H1 (cell line): Measurements from ENCODE around the gene CFAP107. TPM values are rescaled to one million over a fixed set of nuclear protein-coding genes. Genes with fewer than 3 reads are reported as not detected.

Experiments used
- CTCF ChIA-PET: fragments of 300-600 bp; sonication (Branson Sonifier 250); formaldehyde crosslinking; loops from one replicate; lab custom pipeline; 2021; ENCODE audit not compliant: partially characterized antibody; lab: Charles Lee
- POLR2A ChIA-PET: fragments of 300-600 bp; sonication (Branson Sonifier 250); formaldehyde crosslinking; loops from one replicate; lab custom pipeline; 2021; ENCODE audit warnings: inconsistent platforms; ENCODE audit not compliant: partially characterized antibody; lab: Charles Lee
- DNase-seq, 2 experiments: peaks; one replicate each; pipeline versions ENCODE4 v3.0.0 to v3.0.0-alpha.2; 2010 to 2022; ENCODE audit warnings: low spot score in 2 of 2, low read depth in 1 of 2, mixed read lengths in 1 of 2
- FAIRE-seq: peaks from 2 replicates; lab custom pipeline; 2011; peaks lifted over from hg19 to GRCh38; lab: Jason Lieb, UNC
- H2AFZ ChIP-seq: 2 replicates; pipeline ENCODE4 v1.8.1; 2012; ENCODE audit warnings: low read length, inconsistent platforms
- H2AK5ac ChIP-seq: 2 replicates; pipeline ENCODE4 v1.6.1; 2013; ENCODE audit warnings: low read depth, low read length
- H2BK120ac ChIP-seq: replicated peaks from 2 replicates; pipeline ENCODE3; 2013; ENCODE audit warnings: low read depth, low read length, inconsistent platforms
- H2BK12ac ChIP-seq: 2 replicates; pipeline ENCODE4 v1.6.1; 2013; ENCODE audit warnings: low read depth, low read length
- H2BK15ac ChIP-seq: 2 replicates; pipeline ENCODE4 v1.6.1; 2013; ENCODE audit warnings: low read length
- H2BK20ac ChIP-seq: 2 replicates; pipeline ENCODE4 v1.6.1; 2013; ENCODE audit warnings: low read length
- H2BK5ac ChIP-seq: 2 replicates; pipeline ENCODE4 v1.6.1; 2013; ENCODE audit warnings: low read depth, low read length
- H3K14ac ChIP-seq: 2 replicates; pipeline ENCODE4 v1.6.1; 2013; ENCODE audit warnings: inconsistent platforms; ENCODE audit not compliant: insufficient read length
- H3K18ac ChIP-seq: 2 replicates; pipeline ENCODE4 v1.6.1; 2013; ENCODE audit warnings: low read length; ENCODE audit errors: extremely low read depth
- H3K23ac ChIP-seq: 2 replicates; pipeline ENCODE4 v1.6.1; 2013; ENCODE audit warnings: inconsistent platforms; ENCODE audit not compliant: insufficient read length
- H3K23me2 ChIP-seq: 2 replicates; pipeline ENCODE4 v1.6.1; 2013; ENCODE audit warnings: low read depth, low read length
- H3K27ac ChIP-seq: 2 replicates; pipeline ENCODE4 v1.6.1; 2011; ENCODE audit warnings: low read depth, low read length, inconsistent platforms
- H3K27me3 ChIP-seq, 4 experiments: replicated peaks in 1 of 4; 1 replicate in 1 of 4; 2 replicates in 3 of 4; pipeline versions ENCODE4 v1.6.1 to v1.8.1; 2011 to 2013; ENCODE audit warnings: low read length in 3 of 4, mild to moderate bottlenecking in 3 of 4, inconsistent platforms in 2 of 4, mixed read lengths in 2 of 4, moderate library complexity in 1 of 4; ENCODE audit not compliant: control insufficient read depth in 3 of 4, insufficient read depth in 3 of 4; ENCODE audit errors: extremely low read depth in 1 of 4
- H3K36me3 ChIP-seq, 4 experiments: 2 replicates each; pipeline versions ENCODE4 v1.6.1 to v1.8.1; 2011 to 2013; ENCODE audit warnings: mild to moderate bottlenecking in 4 of 4, low read length in 3 of 4, moderate library complexity in 2 of 4, control low read depth in 1 of 4, inconsistent platforms in 1 of 4; ENCODE audit not compliant: insufficient read depth in 4 of 4, control insufficient read depth in 2 of 4
- H3K4ac ChIP-seq: replicated peaks from 2 replicates; pipeline ENCODE3; 2013; ENCODE audit warnings: low read length, low read depth, mixed read lengths, inconsistent platforms; ENCODE audit not compliant: insufficient read length
- H3K4me1 ChIP-seq, 4 experiments: replicated peaks in 1 of 4; 1 replicate in 1 of 4; 2 replicates in 3 of 4; pipeline versions ENCODE4 v1.6.1 to v1.8.1; 2011 to 2013; ENCODE audit warnings: low read length in 3 of 4, inconsistent platforms in 2 of 4, mixed read lengths in 1 of 4; ENCODE audit not compliant: insufficient read depth in 4 of 4, control insufficient read depth in 3 of 4
- H3K4me2 ChIP-seq, 2 experiments: 2 replicates each; pipeline versions ENCODE4 v1.6.1 to v1.8.1; 2011 to 2013; ENCODE audit warnings: low read depth in 2 of 2, low read length in 2 of 2, control low read depth in 1 of 2, inconsistent platforms in 1 of 2, mild to moderate bottlenecking in 1 of 2; ENCODE audit not compliant: insufficient read depth in 1 of 2
- H3K4me3 ChIP-seq, 4 experiments: fragments of 200-600, 300-600 bp in 1 of 4; sonication (generic), shearing (Covaris generic), sonication (Bioruptor Twin) in 1 of 4; 2 replicates each; pipeline versions ENCODE4 v1.5.1 to v1.8.1; 2011 to 2016; ENCODE audit warnings: low read length in 4 of 4, low read depth in 3 of 4, control low read depth in 2 of 4, inconsistent platforms in 2 of 4, mild to moderate bottlenecking in 2 of 4, mixed read lengths in 1 of 4, moderate library complexity in 1 of 4; ENCODE audit not compliant: insufficient read depth in 2 of 4; ENCODE audit errors: extremely low read depth in 1 of 4
- H3K56ac ChIP-seq: replicated peaks from 2 replicates; pipeline ENCODE3; 2013; ENCODE audit warnings: low read depth, mild to moderate bottlenecking, mixed read lengths, low read length, inconsistent platforms; ENCODE audit not compliant: insufficient read length
- H3K79me1 ChIP-seq: 2 replicates; pipeline ENCODE4 v1.6.1; 2013; ENCODE audit warnings: low read depth, low read length, control low read depth
- H3K79me2 ChIP-seq, 2 experiments: 2 replicates each; pipeline versions ENCODE4 v1.6.1 to v1.8.1; 2012 to 2013; ENCODE audit warnings: low read length in 2 of 2, mild to moderate bottlenecking in 2 of 2, inconsistent platforms in 1 of 2; ENCODE audit not compliant: insufficient read depth in 2 of 2, control insufficient read depth in 1 of 2
- H3K9ac ChIP-seq, 4 experiments: replicated peaks in 1 of 4; 1 replicate in 1 of 4; 2 replicates in 3 of 4; pipeline versions ENCODE4 v1.6.1 to v1.8.1; 2011 to 2013; ENCODE audit warnings: low read depth in 3 of 4, low read length in 3 of 4, control low read depth in 2 of 4, mild to moderate bottlenecking in 2 of 4, moderate library complexity in 2 of 4, inconsistent platforms in 1 of 4; ENCODE audit errors: extremely low read depth in 1 of 4
- H3K9me3 ChIP-seq, 2 experiments: 2 replicates each; pipeline versions ENCODE4 v1.6.1 to v1.8.1; 2012 to 2013; ENCODE audit warnings: mild to moderate bottlenecking in 2 of 2, moderate library complexity in 2 of 2, control low read depth in 1 of 2, inconsistent platforms in 1 of 2, low read depth in 1 of 2, low read length in 1 of 2, mixed read lengths in 1 of 2; ENCODE audit not compliant: insufficient read depth in 2 of 2
- H4K20me1 ChIP-seq, 2 experiments: replicated peaks in 1 of 2; 2 replicates each; pipeline versions ENCODE3 to v1.8.1; 2011 to 2013; ENCODE audit warnings: inconsistent platforms in 2 of 2, low read length in 2 of 2, mild to moderate bottlenecking in 1 of 2; ENCODE audit not compliant: insufficient read depth in 2 of 2, control insufficient read depth in 1 of 2
- H4K5ac ChIP-seq: 2 replicates; pipeline ENCODE4 v1.6.1; 2013; ENCODE audit warnings: low read length, low read depth, mixed read lengths, inconsistent platforms; ENCODE audit not compliant: insufficient read length
- H4K8ac ChIP-seq: 2 replicates; pipeline ENCODE4 v1.8.0; 2013; ENCODE audit warnings: mild to moderate bottlenecking, moderate library complexity, low read length, inconsistent platforms; ENCODE audit not compliant: insufficient read depth; ENCODE audit errors: extremely low read depth
- H4K91ac ChIP-seq: replicated peaks from 2 replicates; pipeline ENCODE3; 2013; ENCODE audit warnings: low read length, mixed read lengths, inconsistent platforms; ENCODE audit not compliant: insufficient read length
- ASH2L ChIP-seq: fragments of 200-600, 300-600 bp; sonication (generic); IDR thresholded peaks from one replicate; pipeline ENCODE4 v1.7.1; 2017; ENCODE audit warnings: low read length
- EP300 ChIP-seq, 2 experiments: IDR thresholded peaks; 1 replicate in 1 of 2; 2 replicates in 1 of 2; pipeline ENCODE4 v1.6.1; 2011 to 2012; ENCODE audit warnings: low read depth in 2 of 2, low read length in 2 of 2, mild to moderate bottlenecking in 2 of 2, borderline replicate concordance in 1 of 2, inconsistent platforms in 1 of 2, moderate library complexity in 1 of 2
- KDM5A ChIP-seq: fragments of 200-600 bp; IDR thresholded peaks from 2 replicates; pipeline ENCODE4 v1.7.1; 2012; ENCODE audit warnings: mild to moderate bottlenecking, low read length, inconsistent platforms, mixed read lengths
- NANOG ChIP-seq: IDR thresholded peaks from 2 replicates; pipeline ENCODE4 v1.6.1; 2011; ENCODE audit warnings: low read length, low read depth, mild to moderate bottlenecking, inconsistent platforms; ENCODE audit not compliant: insufficient read depth, poor library complexity, severe bottlenecking
- POLR2AphosphoS5 ChIP-seq: IDR thresholded peaks from 2 replicates; pipeline ENCODE4 v1.6.1; 2011; ENCODE audit warnings: low read depth, low read length
- RNF2 ChIP-seq: fragments of 200-900, 300-1000 bp; sonication (generic); IDR thresholded peaks from 2 replicates; pipeline ENCODE4 v1.7.1; 2016; ENCODE audit warnings: borderline replicate concordance, low read depth, mild to moderate bottlenecking, antibody characterized with exemption, low read length; ENCODE audit not compliant: poor library complexity, severe bottlenecking; ENCODE audit errors: missing control alignments
- RXRA ChIP-seq: IDR thresholded peaks from 2 replicates; pipeline ENCODE4 v1.6.1; 2011; ENCODE audit warnings: low read depth, mild to moderate bottlenecking, low read length, moderate library complexity; ENCODE audit not compliant: insufficient read depth
- SP2 ChIP-seq: IDR thresholded peaks from 2 replicates; pipeline ENCODE4 v1.6.1; 2012; ENCODE audit warnings: mild to moderate bottlenecking, low read length, inconsistent platforms
- SUZ12 ChIP-seq: fragments of 200-600 bp; sonication (generic); IDR thresholded peaks from 2 replicates; pipeline ENCODE4 v1.6.1; 2012; ENCODE audit warnings: mild to moderate bottlenecking, inconsistent platforms, low read length, moderate library complexity, mixed read lengths
- TAF7 ChIP-seq: optimal IDR thresholded peaks from 2 replicates; pipeline ENCODE3; 2011; ENCODE audit warnings: low read depth, mild to moderate bottlenecking, inconsistent platforms, low read length, moderate library complexity, borderline replicate concordance
- TCF12 ChIP-seq: IDR thresholded peaks from 2 replicates; pipeline ENCODE4 v1.6.1; 2011; ENCODE audit warnings: low read depth, mild to moderate bottlenecking, low read length
- WGBS, 2 experiments: shearing (Covaris generic) in 1 of 2; methylation state at CpG; one replicate each; pipeline versions ENCODE4 v1.1.6 to v1.1.7; 2013 to 2015; ENCODE audit warnings: low lambda C conversion rate in 2 of 2, mixed read lengths in 2 of 2, inconsistent platforms in 1 of 2, low coverage in 1 of 2, missing lambda C conversion rate in 1 of 2; ENCODE audit not compliant: insufficient replicate concordance in 2 of 2, insufficient coverage in 1 of 2, insufficient read length in 1 of 2; ENCODE audit errors: extremely low coverage in 1 of 2, missing lambda C conversion rate in 1 of 2; 5-methylcytosine and 5-hydroxymethylcytosine counted together
- polyA plus RNA-seq, 7 experiments: library from polyadenylated mRNA; depleted of rRNA in 3 of 7; stranded (reverse) in 5 of 7; unstranded in 2 of 7; fragments of >200 nt in 5 of 7; fragments of 200-250 nt in 2 of 7; gene quantifications; 1 replicate in 5 of 7; 2 replicates in 1 of 7; 4 replicates in 1 of 7; pipeline versions ENCODE4 v1.2.1 to v1.2.3, GENCODE V29; 2011 to 2013; ENCODE audit warnings: missing spikeins in 2 of 7, mixed read lengths in 2 of 7
- total RNA-seq: library from RNA; stranded (reverse); fragmentation: NEBNext Ultra II Directional; extraction: Animal tissue kit (Norgen Biotek cat#: 25700); gene quantifications from 2 replicates; pipeline ENCODE4 v1.2.1, GENCODE V29; 2021

The CFAP107 gene
- total and polyA plus RNA-seq, 2 of the 8 experiments (the other 6 are each of a cell fraction or from before 2014, with no cell fraction given): 0.23 TPM; not detected in 1

GRCh38 chr1:12769031-12769430 lies 23.0 kb downstream of the CFAP107 start:
- Histone ChIP-seq H3K79me1 (no peaks in the 10 kb centered on the region), H4K20me1 (no peaks in the 10 kb centered on the region), H2BK5ac (no peak overlapping the region), H3K23ac (no peak overlapping the region), H2BK120ac (no peak overlapping the region), H3K9ac (no peak overlapping the region), H3K9me3 (no peaks in the 10 kb centered on the region), H3K4me1 (no peaks in the 10 kb centered on the region), H2BK20ac (no peak overlapping the region), H4K91ac (no peak overlapping the region), H3K23me2 (no peaks in the 10 kb centered on the region; the same call in 1 of the 2 replicates), H3K56ac (no peak overlapping the region), H3K4me2 (no peak overlapping the region), H3K27me3 (no peaks in the 10 kb centered on the region), H4K5ac (no peak overlapping the region), H3K79me2 (no peaks in the 10 kb centered on the region), H3K27ac (no peak overlapping the region), H4K8ac (no peak overlapping the region), H3K18ac (no peak overlapping the region), H3K4ac (no peak overlapping the region), H3K36me3 (no peaks in the 10 kb centered on the region; a peak in 1 of 8 replicates), H3K14ac (no peak overlapping the region), H2AK5ac (no peak overlapping the region), H2AFZ (no peak overlapping the region), H3K4me3 (no peak overlapping the region), H2BK15ac (no peak overlapping the region), H2BK12ac (no peak overlapping the region)
- TF ChIP-seq KDM5A: no peak
- no peak for TF ChIP-seq SP2
- no peak for TF ChIP-seq POLR2AphosphoS5
- TF ChIP-seq RXRA: no peak
- TF ChIP-seq ASH2L: no peak
- no peak for TF ChIP-seq RNF2
- TF ChIP-seq SUZ12: no peak
- TF ChIP-seq EP300 (IDR thresholded peaks at IDR 0.05; ENCODE audit: borderline replicate concordance in 1 of 2, low read depth in 2 of 2, low read length in 2 of 2): no peak
- TF ChIP-seq TCF12: no peak
- TF ChIP-seq NANOG: no peak
- no peak for TF ChIP-seq TAF7
- ChIA-PET CTCF (interaction anchor here (1.6 kb wide), 1 partner anchor 24 kb away, joined by 3 read pairs; the partner anchor contains the start of gene CFAP107), POLR2A (no interaction called here)
- 44% methylated on average over 2 of the region's 2 CpGs; no CpG with 5 or more reads in 1 of the 2 experiments for WGBS, 2 experiments
- no peak for DNase-seq
- no peak for FAIRE-seq
